HG02981 (cell line): ENCODE results near the gene SACS.
"Not testable (repeated sequence)": the region's sequence is repeated elsewhere in the genome, so short reads cannot be mapped to it uniquely, and the experiment has no call there.

Experiments used
- ATAC-seq: cut with Tn5 transposase; IDR thresholded peaks from one replicate; pipeline ENCODE4 v1.9.1; 2021; ENCODE audit warnings: mild to moderate bottlenecking, moderate library complexity; ENCODE audit not compliant: unreplicated experiment

The SACS gene

GRCh38 chr13:23320926-23321534 is 112.5 kb downstream of the SACS start:
- peak; percentile 4 for ATAC-seq

GRCh38 chr13:23319883-23320224 is 113.6 kb downstream of the SACS start:
- no peak for ATAC-seq

GRCh38 chr13:23314837-23315236 is 118.7 kb downstream of the SACS start:
- ATAC-seq = not testable (repeated sequence)

- no peak for ATAC-seq
These were observed 140.9 kb downstream of the SACS start for GRCh38 chr13:23292586-23292985.

GRCh38 chr13:23289917-23290357 is 143.6 kb downstream of the SACS start:
- no peak for ATAC-seq

GRCh38 chr13:23288995-23289394 is 144.5 kb downstream of the SACS start:
- ATAC-seq = no peak

- no peak for ATAC-seq
These were observed 144.9 kb downstream of the SACS start for GRCh38 chr13:23288564-23288963.

GRCh38 chr13:23279321-23279720 is 154.2 kb downstream of the SACS start:
- no peak for ATAC-seq
